Measurements from ENCODE around the gene TMEM116.

DNA sequence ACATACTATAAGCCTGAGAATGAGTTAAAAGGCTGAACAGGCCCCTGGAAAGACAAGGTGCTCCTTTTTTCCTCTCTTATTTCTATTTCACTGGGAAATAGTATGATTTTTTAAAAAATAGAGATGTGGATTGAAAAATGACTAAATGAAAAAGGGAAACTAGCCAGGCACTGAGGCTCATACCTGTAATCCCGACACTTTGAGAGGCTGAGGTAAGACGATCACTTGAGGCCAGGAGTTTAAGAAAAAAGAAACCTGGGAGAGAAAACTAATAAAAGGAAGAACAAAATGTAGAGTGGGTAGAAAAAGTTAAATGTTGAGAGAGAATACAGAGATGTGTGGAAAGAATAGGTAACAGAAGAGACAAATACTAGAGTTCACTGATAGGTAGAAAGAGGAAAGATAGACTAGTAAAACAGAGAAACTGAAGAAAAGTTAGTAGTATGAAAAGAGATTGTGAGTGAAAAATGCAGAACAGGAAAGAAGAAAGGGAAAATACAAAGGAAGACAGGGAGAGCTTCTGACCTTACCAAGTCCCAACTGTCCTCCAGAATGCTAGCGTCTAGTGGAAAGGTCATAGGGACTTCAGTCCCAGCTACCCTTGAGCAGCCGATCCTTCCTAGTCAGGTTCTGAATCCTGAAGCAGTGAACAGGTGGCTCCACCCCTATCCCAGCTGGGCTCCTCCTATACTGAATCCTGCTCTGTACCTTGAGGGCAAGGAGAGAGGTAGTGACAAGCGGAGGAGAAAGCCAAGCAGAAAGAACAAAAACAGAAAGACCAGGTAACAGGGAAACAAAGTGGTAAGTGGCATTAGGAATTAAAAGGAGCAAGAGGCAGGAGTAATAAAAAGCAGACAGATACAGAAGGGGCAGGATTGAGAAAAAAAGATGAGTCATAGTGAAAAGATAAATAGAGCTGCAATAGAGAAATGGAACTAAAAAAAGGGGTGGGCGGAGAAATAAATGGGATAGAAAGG, 7.3 kb downstream of the TMEM116 start:
- TF ChIP-seq CTCF (IDR thresholded peaks at IDR 0.05), result no peak
- no peak for TF ChIP-seq POLR2A (IDR thresholded peaks at IDR 0.05)

All from heart left ventricle (tissue), 13 donors.